HG03520 (cell line): ENCODE results near the gene NOTO.

Source experiments
- ATAC-seq: cut with Tn5 transposase; IDR thresholded peaks from one replicate; pipeline ENCODE4 v1.9.1; 2021; ENCODE audit warnings: mild to moderate bottlenecking, moderate library complexity; ENCODE audit not compliant: unreplicated experiment

NOTO gene

DNA sequence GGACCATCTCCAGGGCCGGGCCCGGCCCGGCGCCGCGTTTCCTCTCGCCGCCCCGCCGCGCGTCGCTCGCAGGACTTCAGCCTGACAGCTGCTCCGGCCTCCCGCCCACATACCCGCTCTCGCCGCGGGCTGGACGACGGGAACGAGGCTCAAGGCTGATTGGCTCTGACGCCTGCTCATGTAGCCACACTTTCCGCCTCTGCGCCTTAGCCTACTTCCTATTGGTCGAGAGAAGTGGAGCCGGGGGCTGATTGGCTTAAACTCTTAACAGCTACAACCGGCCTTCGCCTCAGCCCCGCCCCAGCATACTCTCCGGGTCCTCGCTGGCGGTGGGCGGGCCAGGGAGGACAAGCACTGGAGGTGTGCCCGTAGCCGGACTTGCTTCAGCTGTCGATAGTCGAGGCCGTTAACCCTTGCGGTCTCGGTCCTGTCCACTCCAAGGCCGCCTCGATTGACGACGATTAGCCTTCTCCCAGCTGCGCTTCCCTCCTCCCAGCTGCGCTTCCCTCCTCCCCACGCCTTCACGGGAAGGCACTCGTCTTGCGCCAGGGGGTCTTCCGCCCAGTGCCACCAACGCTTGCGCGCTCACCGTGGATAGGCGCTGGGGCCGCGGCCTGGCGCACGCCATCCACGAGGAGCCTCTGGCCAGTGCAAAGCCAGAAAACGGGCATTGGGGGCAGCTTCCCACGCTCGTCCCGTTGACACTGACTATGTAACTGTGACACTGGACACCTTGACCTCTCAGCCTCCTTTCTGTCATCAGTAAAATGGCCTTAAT, 31.0 kb downstream of the NOTO start, which contains the start of gene PRADC1:
TSS of gene PRADC1 (minus strand) at position 86 of the 778 bp plus-strand sequence. CDS start at position 7, 79 bp downstream.
- peak; percentile 87 for ATAC-seq

DNA sequence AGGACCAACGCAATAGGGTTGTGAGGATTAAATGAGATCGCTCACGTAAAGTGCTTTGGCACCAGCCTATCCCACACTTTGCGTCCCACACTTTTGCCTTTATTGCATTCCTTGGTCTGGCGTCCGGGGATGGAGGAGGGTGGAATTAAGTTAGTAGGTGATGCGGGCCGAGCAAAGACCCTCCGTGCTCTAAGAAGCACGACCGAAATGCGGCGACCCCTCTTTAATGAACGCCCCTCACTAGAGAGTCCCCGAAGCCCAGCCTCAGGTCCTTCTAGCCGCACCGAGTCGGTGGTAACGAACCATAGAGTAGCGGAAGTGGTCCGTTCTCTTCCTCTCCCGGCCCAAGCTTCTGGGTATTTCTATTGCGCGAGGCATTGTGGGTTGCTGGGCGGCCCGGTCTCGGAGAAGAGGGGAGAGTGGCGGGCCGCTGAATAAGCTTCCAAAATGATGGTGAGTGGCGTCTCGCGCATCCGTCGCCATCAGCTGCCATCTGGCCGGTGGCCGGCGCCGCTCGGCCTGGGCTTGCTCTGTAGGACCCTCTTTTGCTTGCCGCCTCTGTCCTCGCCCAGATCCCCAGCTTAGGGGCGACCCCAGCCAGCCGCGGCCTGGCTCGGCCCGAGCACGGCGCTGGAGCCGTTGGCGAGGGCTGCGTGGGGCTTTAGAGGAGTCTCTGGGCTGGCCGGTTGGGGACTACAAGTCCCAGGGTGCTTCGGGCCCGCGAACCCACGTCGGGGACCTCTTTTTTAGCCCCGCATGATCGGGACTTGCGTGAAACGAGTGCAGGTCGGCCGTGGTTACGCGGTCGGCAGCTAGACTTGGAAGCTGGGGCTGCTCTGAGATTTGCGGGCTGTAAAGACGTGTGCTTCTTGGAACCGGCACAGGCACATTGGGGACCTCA, 31.8 kb downstream of the NOTO start, which contains the start of gene CCT7:
TSS of gene CCT7 (plus strand) at position 377 of the 901 bp plus-strand sequence. CDS start at position 448, 71 bp downstream.
- peak; percentile 54 for ATAC-seq

DNA sequence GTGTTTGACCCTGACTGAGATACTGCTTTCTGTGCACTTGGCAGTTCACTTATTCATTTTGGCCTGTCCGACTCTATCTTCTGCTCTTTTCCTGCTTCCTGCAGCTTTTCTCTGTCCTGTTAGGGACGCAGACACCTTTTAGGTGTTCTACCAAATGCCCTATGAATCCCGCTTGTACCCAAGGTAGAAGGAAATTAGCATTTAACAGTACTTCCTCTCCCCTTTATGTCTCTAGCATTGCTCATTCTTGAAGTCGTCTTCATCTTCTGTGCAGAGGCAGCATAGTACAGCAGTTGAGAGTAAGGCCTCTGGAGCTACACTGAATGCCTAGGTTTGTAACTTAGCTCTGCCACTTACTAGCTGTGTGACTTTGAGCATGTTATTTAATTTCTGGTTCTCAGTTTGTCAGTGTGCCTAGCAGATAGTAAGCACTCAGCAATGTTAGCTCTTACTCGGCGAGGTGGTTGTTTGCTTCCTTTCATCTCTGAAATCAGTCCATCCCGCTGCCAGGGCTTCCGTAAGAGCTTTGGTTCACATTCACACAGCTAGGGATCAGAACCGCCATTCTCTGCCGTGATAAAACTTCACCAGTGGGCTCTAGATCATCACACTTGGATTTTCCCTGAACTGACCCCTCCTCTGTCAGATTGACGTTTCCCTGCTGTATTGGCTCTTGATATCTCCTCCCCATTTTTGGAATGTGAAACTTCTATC, 33.1 kb downstream of the NOTO start:
- ATAC-seq: no peak

DNA sequence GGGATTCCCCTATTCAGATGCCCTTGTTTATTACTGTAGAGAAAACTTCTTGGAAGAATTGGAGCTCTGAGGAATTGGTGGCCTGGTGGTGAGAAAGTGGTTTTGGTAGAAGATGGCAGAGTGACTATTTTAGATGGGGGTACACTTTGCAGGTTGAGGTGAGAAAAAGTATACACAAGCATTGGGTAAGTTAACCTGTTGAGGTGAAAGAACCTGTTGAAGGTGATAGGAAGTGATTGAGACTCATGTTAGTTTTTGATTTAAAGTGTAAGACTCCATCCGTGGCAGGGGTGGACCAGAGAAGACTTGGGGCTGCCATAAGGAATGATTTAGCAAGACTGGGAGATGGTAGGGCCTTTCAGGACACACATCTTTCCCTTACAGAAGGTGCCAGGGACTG, 34.8 kb downstream of the NOTO start:
- ATAC-seq: no peak

DNA sequence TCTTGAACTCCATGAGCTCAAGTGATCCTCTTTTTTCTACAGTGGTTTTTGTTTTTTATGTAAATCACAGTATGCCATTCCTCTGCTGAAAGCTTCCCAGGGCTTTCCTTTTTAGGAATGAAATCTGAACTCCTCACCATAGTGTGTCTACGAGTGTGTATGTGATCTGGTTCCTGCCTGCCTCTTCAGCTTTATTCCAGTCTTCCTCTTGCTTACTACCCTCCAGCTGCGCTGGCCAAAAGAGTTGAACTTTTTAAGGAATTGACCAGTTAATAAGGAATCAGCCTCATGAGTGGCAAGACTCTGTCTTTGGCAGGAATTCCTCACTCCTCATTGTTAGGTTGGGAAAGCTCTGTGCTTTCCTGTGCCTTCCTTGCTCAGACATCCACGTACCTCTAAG, 35.8 kb downstream of the NOTO start:
- ATAC-seq: no peak

DNA sequence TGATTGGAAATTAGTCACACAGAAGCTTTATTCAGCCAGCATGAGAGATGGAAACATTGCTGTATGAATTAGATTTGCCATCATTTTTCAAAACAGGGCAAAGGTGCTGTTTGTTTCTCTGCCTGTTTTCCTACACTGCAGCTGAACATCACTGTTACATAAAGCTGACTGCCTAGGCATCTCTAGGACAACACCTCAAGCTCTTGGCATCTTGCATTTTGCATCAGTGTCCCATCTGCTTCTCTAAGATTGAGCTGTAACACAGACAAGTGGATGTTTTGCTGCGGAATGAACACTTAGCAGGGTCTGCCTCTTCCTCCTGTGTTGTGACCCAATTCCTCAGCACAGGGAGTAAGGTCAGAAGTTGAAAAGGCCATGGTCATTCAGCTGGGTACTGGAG, 36.6 kb downstream of the NOTO start:
- no peak for ATAC-seq

DNA sequence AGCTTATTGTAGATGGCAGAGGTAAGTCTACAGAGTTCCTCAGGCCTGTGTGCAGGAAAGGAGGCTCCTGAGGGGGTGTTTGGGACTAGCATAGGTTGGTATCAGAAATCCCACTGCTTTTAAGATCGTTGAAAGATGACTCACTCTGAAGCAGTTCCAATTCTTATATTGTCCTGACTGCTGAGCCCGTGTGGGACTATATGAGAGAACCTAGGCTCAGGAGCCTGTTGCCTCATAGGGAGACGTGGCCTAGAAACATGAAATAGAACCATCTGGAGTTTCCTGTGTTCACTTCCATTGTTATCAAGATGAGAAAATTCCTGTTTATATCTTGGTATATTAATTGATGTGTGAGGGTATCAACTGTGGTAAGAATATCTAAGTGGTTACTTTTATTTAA, 37.4 kb downstream of the NOTO start:
- no peak for ATAC-seq

DNA sequence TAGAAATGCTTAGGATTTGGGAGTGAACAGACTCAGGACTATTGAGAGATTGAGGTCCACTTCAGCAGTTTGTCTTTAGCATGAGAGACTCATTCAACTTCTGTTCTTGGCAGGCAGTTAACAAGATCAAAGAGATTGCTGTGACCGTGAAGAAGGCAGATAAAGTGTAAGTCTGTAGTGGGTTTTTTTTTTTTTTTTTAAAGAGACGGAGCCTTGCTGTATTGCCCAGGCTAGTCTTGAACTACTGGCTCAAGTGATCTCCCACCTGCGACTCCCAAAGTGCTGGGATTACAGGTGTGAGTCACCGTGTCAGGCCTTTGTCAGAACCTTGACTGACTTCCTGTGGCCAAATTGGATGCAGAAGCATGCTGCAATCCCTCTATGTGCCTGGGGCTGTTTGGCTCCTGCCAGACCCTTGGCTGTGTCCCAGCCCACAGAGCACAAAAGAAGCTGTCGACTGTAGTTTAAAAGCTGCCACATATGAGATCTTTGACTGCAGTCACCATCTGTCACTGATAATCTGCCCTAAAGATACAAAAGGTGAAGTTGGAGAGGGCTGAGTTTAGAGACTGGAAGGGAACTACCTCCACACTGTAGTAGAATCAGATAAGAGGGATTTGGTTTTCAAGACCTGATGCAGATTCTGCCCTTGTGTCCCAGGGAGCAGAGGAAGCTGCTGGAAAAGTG, 41.7 kb downstream of the NOTO start:
- ATAC-seq: no peak

DNA sequence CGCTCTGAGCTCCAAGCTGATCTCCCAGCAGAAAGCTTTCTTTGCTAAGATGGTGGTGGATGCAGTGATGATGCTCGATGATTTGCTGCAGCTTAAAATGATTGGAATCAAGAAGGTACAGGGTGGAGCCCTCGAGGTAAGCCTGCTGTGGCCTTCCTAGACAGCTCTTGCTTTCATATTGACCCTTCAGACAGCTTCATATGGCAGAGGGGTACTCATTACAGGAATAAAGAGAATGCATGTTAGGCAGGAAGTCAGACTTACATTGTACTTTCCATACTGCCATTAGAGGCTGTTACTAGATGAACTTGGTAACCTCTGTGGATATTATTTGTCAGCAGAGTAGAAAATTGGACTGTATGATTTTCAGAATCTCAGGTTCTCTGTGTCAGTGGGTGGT, 42.2 kb downstream of the NOTO start:
- no peak for ATAC-seq

DNA sequence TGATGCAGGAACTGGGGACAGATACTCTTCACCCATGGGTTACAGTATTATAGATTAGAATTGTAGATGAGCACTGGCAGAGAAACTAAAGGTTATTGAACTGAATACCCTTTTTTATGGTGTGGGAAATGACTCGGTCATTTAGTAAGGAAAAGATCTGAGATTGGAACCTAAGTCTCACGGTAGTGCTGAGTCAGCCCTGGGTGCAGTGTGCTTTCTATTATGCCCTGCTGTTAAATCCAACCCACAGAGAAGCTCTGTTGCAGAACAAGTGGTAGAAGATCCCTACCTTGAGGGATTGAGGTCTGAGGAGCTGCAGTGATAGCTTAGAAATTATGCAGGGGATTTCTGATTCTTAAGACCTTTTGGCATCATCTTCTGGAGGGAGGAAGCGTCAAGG, 44.5 kb downstream of the NOTO start:
- no peak for ATAC-seq

DNA sequence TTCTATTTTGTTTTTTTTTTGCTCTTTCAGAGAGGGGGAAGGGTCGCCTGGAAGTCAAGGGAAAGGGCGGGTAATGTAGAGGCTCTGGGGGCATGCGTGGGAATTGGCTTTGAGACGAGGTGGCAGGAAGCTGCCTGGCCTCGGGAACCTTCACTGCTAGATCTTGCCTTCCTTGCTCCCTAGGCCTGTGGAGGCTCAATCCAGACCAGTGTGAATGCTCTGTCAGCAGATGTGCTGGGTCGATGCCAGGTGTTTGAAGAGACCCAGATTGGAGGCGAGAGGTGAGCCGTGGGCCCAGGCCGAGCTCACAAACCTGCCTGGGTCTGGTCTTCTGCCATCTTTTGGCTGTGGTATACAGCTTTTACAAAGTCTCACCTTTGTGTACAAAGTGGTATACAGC, 47.3 kb downstream of the NOTO start:
- no peak for ATAC-seq

DNA sequence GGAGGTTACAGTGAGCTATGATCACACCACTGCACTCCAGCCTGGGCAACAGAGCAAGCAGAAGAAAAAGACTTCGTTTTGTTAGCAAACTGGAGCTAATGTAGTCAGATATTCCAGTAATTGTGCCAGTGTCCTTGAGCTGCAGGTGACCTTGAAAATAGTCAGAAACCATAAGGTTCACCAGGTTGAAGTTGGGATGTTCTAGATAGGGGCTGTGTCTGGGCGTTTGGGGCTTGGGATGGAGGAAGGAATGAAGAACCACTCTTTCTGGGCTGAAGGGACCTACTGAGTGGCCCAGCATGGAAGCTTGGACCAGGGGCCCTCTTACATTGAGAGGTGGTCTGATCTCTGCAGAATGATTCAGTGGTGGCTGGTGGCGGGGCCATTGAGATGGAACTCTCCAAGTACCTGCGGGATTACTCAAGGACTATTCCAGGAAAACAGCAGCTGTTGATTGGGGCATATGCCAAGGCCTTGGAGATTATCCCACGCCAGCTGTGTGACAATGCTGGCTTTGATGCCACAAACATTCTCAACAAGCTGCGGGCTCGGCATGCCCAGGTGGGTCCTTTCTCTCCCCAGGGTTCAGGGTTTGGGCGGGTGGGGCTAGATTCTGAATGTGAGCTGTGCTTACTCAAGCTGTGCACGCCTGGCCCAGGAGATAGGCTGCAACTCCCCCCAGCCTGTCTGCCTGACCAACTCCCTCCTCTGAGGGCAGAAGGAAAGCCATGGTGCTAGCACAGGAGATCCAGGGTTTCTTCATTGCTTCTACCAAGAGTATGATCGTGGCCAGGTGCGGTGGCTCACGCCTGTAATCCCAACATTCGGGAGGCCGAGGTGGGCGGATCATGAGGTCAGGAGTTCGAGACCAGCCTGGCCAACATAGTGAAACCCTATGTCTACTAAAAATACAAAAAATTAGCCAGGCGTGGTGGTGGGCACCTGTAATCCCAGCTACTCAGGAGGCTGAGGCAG, 48.8 kb downstream of the NOTO start:
- ATAC-seq: no peak

DNA sequence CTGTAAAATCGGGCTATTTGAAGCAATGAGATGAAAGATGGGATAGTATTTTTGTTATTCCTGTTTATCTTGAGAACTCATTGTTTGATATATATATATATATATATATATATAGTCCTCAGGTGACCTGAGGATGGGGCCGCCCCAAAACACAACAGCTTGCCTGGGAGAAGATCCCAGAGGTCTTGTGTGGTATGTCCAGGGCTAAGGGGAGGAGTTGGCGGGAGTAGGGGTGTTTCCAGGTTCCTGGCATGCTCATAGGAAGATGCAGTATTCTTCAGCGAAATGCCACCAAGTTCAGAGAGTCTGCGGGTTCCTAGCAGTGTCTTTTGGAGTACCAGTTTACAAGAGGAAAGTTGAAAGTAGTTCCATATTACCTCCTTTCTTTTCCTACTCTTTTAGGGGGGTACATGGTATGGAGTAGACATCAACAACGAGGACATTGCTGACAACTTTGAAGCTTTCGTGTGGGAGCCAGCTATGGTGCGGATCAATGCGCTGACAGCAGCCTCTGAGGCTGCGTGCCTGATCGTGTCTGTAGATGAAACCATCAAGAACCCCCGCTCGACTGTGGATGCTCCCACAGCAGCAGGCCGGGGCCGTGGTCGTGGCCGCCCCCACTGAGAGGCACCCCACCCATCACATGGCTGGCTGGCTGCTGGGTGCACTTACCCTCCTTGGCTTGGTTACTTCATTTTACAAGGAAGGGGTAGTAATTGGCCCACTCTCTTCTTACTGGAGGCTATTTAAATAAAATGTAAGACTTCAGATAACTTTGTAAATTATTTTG, 50.1 kb downstream of the NOTO start:
- ATAC-seq: no peak

DNA sequence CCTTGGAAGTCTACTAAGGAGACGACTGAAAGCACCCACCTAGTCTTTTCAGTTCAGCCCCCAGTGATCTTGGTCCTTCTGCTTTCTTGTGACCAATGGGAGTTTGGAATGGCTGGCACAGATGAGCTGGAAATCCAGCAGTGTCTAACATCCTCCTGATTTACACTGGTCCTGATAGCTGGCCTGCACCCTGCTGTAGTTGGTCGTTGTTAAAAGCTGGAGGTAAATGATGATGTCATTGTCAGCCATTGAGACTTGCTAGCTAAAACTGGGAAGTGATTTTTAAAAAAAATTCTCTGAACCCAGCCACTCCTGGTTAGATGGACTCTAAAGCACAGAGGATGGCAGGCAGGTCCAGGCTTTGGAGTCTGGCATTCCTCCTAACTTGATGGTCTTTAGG, 51.0 kb downstream of the NOTO start:
- no peak for ATAC-seq

DNA sequence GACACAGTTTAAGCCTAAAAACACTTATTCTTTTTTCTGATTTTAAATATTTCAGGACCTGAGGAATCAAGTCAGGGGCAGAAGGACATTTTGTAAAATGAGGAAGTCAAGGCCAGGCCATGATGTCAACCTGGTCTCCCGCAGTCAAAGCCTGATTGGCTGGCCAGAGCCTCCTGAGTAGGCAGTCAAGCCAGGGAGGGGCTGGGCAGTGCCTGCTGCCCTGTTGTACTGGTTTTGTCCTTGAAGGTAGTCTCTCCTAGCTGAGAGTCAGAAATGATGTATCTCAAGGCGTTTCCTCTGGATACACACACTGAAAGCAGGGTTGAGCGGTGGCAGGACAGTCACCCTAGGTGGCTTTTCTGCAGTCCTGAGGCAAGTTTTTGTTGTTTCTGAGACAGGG, 51.5 kb downstream of the NOTO start:
- ATAC-seq: no peak

DNA sequence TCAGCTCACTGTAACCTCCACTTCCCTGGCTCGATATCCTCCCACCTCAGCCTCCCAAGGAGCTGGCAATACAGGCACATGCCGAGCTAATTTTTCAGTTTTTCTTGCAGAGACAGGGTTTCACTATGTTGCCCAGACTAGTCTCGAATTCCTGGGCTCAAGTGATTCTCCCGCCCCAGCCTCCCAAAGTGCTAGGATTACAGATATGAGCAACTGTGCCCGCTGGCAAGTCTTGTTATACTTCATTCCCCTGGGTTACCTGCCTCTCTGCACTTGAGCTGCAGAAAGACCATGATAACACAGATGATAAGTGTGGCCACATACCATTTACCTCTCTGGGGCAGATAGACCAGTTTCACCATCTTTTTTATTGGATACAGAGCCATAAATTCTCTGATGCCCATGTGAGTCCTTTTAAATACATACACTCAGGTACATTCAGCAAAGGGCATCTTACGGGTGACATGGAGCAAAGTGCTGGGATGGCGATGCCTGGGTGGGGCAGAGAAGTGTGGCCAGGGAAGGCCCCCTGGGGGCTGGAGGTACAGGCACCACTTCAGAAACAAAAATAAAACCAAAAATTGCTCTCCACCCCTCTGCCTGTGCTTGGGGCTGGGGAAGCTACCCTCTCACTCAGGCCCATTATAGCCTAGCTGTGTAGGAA, 52.1 kb downstream of the NOTO start:
- no peak for ATAC-seq

DNA sequence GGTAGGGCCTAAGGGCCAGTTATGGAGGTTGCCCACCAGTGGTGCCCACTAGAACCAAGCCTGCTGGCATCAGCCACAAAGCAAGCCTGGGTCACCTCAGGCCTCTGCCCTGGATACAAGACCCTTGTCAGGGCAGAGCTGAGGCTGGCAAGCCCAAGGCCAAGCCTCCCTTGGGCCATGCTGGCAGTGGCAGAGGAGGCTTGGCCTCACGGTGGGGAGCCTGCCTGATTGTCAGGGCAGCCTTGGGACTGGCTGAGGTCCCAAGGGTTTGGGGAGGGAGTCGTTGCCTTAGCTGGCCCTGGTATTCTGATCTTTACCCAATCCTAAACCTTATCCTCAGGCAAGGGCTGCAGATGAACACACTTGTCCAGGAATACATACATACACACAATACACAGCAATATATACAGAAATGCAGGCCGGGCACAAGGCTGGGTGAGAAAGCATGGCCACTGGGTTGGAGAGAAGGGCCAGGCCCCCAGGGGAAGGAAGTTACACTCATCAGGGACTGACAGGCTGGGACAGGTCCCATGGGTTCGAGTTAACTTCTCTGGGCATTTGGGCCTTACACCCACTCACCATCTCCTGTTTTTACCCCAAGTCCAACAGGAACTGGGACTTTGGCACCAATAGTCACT, 52.8 kb downstream of the NOTO start:
- ATAC-seq: no peak
